Mesothelial cell of epicardium (in vitro differentiated cells): Measurements from ENCODE around the gene ISCA2. TPM values are rescaled to one million over a fixed set of nuclear protein-coding genes. Genes with fewer than 3 reads are reported as not detected.

ENCODE experiments used
- DNase-seq, 2 experiments: peaks; one replicate each; pipeline ENCODE4 v3.0.0; 2021; ENCODE audit warnings: low spot score in 2 of 2; ENCODE audit not compliant: unreplicated experiment in 2 of 2
- H3K27ac Mint-ChIP-seq: 2 replicates; pipeline ENCODE4 v1.8.0; 2021; ENCODE audit warnings: mixed read lengths
- H3K27me3 Mint-ChIP-seq: 2 replicates; pipeline ENCODE4 v1.8.0; 2021; ENCODE audit warnings: low read depth, mixed read lengths
- H3K36me3 Mint-ChIP-seq: 2 replicates; pipeline ENCODE4 v1.8.0; 2021; ENCODE audit warnings: mixed read lengths
- H3K4me1 Mint-ChIP-seq: 2 replicates; pipeline ENCODE4 v1.8.0; 2021; ENCODE audit warnings: mixed read lengths
- H3K4me3 Mint-ChIP-seq: 2 replicates; pipeline ENCODE4 v1.8.0; 2021; ENCODE audit warnings: mild to moderate bottlenecking, moderate library complexity, mixed read lengths
- H3K9me3 Mint-ChIP-seq: 2 replicates; pipeline ENCODE4 v1.8.0; 2021; ENCODE audit warnings: mixed read lengths
- CTCF ChIP-seq: fragments of 200-600 bp; sonication (generic); IDR thresholded peaks from one replicate; pipeline ENCODE4 v1.5.0; 2021; ENCODE audit warnings: antibody characterized with exemption; ENCODE audit not compliant: unreplicated experiment
- total RNA-seq: library from RNA; stranded (reverse); gene quantifications from 3 replicates; pipeline ENCODE4 v1.2.1, GENCODE V29; 2021

ISCA2 gene
- total RNA-seq, 1 donor from 2014 or later = 24.1 TPM

DNA sequence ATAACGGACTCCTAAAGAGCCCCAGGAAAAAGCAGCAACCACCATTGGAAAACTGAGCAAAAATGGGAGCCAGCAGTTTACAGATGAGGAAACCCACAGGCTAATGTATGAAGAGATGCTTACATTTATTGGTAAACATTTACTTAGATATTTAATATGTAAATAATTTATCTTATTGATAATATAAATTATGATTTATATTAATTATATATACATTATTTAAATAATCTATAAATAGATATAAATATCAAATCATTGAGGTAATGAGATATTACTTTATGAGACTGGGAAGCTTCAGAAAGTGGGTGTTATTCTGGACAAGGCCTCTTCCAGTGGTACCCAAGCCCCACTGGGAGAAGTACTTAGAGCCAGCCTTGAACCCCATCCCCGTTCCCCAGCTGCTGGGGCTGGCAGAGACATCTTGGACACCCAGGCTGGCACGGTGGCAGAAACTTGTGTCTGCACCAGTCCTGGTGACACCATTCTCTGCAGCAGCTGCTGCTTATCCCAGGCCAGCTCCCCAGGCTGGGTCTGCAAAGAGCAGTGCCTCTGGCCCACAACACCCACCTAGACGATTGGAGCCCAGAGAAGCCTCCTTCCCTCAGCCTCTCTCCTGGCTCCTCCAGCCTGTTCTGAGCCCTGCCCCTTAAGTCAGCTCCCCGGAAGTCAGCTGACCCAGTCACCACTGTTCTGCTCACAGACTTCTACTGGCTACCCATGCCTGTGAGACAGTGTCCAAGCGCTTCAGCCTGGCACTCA lies 25.9 kb downstream of the ISCA2 start:
- Mint-ChIP-seq H3K27ac (no peak overlapping the region), H3K27me3 (no peaks in the 10 kb centered on the region), H3K9me3 (no peaks in the 10 kb centered on the region), H3K36me3 (no peaks in the 10 kb centered on the region), H3K4me1 (peaks cover 10% of the 10 kb centered on the region), H3K4me3 (no peak overlapping the region)
- DNase-seq = no peak
- no peak for TF ChIP-seq CTCF

- DNase-seq = no peak
- H3K27ac Mint-ChIP-seq = no peak overlapping the region
- H3K36me3 Mint-ChIP-seq = no peaks in the 10 kb centered on the region
- peaks cover 6% of the 10 kb centered on the region for H3K27me3 Mint-ChIP-seq
- peaks cover 6% of the 10 kb centered on the region for H3K4me1 Mint-ChIP-seq
- H3K4me3 Mint-ChIP-seq = no peak overlapping the region
- no peaks in the 10 kb centered on the region for H3K9me3 Mint-ChIP-seq
- no peak for TF ChIP-seq CTCF
Measured at GRCh38 chr14:74521756-74522155, 28.2 kb downstream of the ISCA2 start.

DNA sequence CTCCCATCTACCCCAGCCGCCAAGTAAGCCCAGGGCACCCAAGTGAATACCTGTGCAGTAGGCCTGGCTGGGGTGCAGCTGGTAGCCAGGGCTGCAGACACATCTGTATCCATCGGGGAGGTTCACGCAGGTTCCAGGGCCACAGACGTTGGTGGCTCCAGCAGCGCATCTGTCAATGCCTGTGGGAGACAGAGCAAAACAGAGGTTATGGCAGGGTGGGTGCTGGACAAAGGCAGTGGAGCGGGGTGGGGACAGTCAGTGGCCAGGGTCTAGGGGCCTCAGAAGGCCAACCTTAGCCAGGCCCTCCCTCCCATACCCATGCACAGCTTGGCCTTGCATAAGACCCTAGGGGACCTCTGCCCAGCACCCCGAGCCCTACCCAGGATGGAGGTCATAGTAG lies 29.2 kb downstream of the ISCA2 start:
- no peak overlapping the region for H3K4me3 Mint-ChIP-seq

DNA sequence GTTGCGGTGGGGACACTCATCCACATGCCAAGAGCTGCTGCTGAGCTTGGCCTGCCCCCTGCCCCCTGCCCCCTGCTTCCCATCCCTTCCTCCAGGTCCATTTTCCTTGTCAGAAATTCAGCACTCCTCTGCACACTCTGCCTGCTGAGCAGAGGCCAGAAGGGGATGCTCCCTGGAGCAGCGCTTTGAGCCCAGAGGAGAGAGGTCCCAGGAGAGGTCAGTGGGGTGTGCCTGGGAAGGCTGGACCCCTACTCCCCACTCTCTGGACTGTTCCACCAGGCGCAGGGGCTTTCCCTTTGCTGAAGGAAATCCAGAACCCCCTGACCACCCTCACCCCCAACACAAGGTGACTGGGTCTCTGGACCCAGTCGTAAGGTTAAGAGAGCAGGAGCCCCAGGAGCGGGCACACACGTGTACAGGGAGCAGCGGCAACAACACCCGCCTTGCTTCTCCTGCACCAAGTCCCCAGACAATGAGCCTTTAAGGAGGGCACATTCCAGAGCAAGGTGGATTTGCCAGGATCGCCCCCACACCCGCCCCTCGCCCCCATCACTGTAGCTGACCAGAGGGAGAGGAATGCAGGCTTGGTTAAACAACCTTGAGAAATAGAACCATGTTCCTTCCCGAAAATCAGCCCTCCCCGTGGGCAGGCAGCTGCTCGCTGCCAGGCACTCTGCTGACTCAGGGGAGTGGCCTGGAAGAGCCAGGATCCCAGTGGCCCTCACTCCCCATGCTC lies 30.7 kb downstream of the ISCA2 start:
- no peak for TF ChIP-seq CTCF
- no peaks in the 10 kb centered on the region for H3K9me3 Mint-ChIP-seq
- peaks cover 6% of the 10 kb centered on the region for H3K27me3 Mint-ChIP-seq
- H3K4me1 Mint-ChIP-seq = no peaks in the 10 kb centered on the region
- no peak for DNase-seq
- no peak overlapping the region for H3K4me3 Mint-ChIP-seq
- H3K27ac Mint-ChIP-seq = no peak overlapping the region
- H3K36me3 Mint-ChIP-seq = no peaks in the 10 kb centered on the region

More for the DNA sequence above, 29.2 kb downstream of the ISCA2 start:
- Mint-ChIP-seq H3K36me3 (no peaks in the 10 kb centered on the region), H3K4me1 (peaks cover 6% of the 10 kb centered on the region), H3K27ac (no peak overlapping the region), H3K9me3 (no peaks in the 10 kb centered on the region), H3K27me3 (peaks cover 6% of the 10 kb centered on the region)
- no peak for DNase-seq
- TF ChIP-seq CTCF = no peak

- Mint-ChIP-seq H3K9me3 (no peaks in the 10 kb centered on the region), H3K4me3 (no peak overlapping the region), H3K27me3 (peaks cover 6% of the 10 kb centered on the region), H3K36me3 (no peaks in the 10 kb centered on the region), H3K4me1 (no peaks in the 10 kb centered on the region), H3K27ac (no peak overlapping the region)
- DNase-seq = no peak
- TF ChIP-seq CTCF = no peak
Measured at GRCh38 chr14:74524812-74525135, 31.2 kb downstream of the ISCA2 start.
